Psoas muscle (tissue), 8 donors: ENCODE results near the gene IFNG-AS1. TPM values are rescaled to one million over a fixed set of nuclear protein-coding genes. Genes with fewer than 3 reads are reported as not detected.

Experiments
- ATAC-seq, 4 donors: fragments of 200-7000 bp; cut with Tn5 transposase; one replicate each; pipeline ENCODE4 v1.9.1; 2020; ENCODE audit warnings: moderate library complexity in 3 of 4, mild to moderate bottlenecking in 2 of 4
- DNase-seq, 2 donors: peaks; one replicate each; pipeline ENCODE4 v3.0.0-alpha.2; 2020
- H3K27ac ChIP-seq: fragments of 200-600 bp; one replicate; pipeline ENCODE4 v1.8.0; 2022
- H3K27me3 ChIP-seq, 3 donors: fragments of 200-600 bp in 1 of 3; one replicate each; pipeline versions ENCODE4 v1.6.1 to v1.8.0; 2013 to 2022; ENCODE audit warnings: low read length in 2 of 3, mild to moderate bottlenecking in 2 of 3, moderate library complexity in 1 of 3; ENCODE audit not compliant: insufficient read depth in 3 of 3
- H3K36me3 ChIP-seq, 2 donors: fragments of 200-600 bp in 1 of 2; one replicate each; pipeline versions ENCODE4 v1.6.1 to v1.8.0; 2013 to 2022; ENCODE audit warnings: low read depth in 1 of 2, mild to moderate bottlenecking in 1 of 2, moderate library complexity in 1 of 2; ENCODE audit not compliant: insufficient read depth in 1 of 2
- H3K4me1 ChIP-seq: fragments of 200-600 bp; one replicate; pipeline ENCODE4 v1.8.0; 2022
- H3K4me3 ChIP-seq: fragments of 200-600 bp; one replicate; pipeline ENCODE4 v1.8.0; 2022; ENCODE audit warnings: mild to moderate bottlenecking
- H3K9me3 ChIP-seq: fragments of 200-600 bp; one replicate; pipeline ENCODE4 v1.8.0; 2022
- CTCF ChIP-seq: fragments of 200-600 bp; IDR thresholded peaks from one replicate; pipeline ENCODE4 v1.8.0; 2022; ENCODE audit warnings: antibody characterized with exemption
- WGBS, 3 donors: extraction: QIAGEN DNeasy Blood & Tissue Kit; methylation state at CpG; one replicate each; pipeline versions ENCODE4 v1.1.6 to v1.1.7; 2013; 5-methylcytosine and 5-hydroxymethylcytosine counted together
- intact Hi-C, 2 donors: fragments of 100-400 bp; cut with DNase I; formaldehyde crosslinking; loops; one replicate each; pipeline versions ENCODE4 v1.11.0 to v1.14.2; 2022
- polyA plus RNA-seq, 3 donors: library from polyadenylated mRNA; stranded (reverse); fragments of 200-250 nt; gene quantifications; one replicate each; pipeline ENCODE4 v1.2.3, GENCODE V29; 2013
- total RNA-seq, 4 donors: library from RNA; stranded (reverse); fragmentation: NEBNext Ultra II Directional in 2 of 4; extraction: Animal tissue kit (Norgen Biotek cat#: 25700) in 2 of 4; gene quantifications; one replicate each; pipeline versions ENCODE4 v1.2.1 to v1.2.4, GENCODE V29; 2021 to 2023
- donor health status: healthy with polysubstance abuse.
- donor health status: DM: no; HTN: no; CAD: no; lungs with moderate emphysema.
- donor health status: Bipolar disorder and iron deficiency.
- donor health status: healthy.
- donor health status: DM: yes; HTN: yes; CAD: no.
- donor health status: DM: no; HTN: no; CAD: no.
- donor health status: DM: no; HTN: no; CAD: no.
- donor health status: DM: yes; HTN: yes; CAD: no.

IFNG-AS1 gene
- total and polyA plus RNA-seq, 7 donors: 0.08 to 0.21 TPM; not detected in 5

GRCh38 chr12:68065687-68066086 is 76.4 kb downstream of the IFNG-AS1 start:
- intact Hi-C loops: no loop called here
- DNase-seq: no peak

DNA sequence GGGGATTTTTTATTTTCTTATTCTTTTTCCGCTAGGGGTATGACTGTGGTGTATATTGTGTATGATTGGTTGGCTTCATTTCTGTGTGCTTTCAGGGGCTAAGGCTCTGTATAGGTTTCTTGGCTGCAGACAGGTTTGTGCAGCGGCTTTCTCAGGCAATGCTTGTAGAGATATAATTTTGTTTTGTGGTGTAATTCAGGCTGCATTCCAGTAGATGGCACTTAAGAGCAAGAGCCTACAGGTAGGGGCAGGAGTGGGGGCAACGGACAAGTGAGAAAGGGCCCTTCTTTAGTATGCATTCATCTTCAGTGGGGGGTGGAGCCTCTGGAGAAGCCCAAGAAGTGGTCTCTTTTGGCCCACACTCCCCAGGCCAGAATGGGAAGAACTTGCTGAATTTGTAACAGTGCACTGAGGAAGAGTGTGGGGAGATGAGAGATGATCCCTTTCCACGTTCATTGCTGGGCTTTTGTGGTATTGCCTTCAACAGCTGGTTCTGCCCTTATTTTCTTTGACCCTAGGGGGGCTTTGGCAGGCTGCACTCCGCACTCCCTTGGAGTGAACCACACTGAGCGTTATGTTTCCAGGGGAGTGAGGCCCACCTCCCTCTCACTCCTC is 78.6 kb downstream of the IFNG-AS1 start:
- 84 to 88% (median 85%) methylated on average over 6 of the region's 6 CpGs for WGBS, 3 donors
- peak; percentile 11 for TF ChIP-seq CTCF
- no peak overlapping the region for H3K4me3 ChIP-seq
- no peaks in the 10 kb centered on the region for H3K36me3 ChIP-seq
- intact Hi-C loops: no loop called here
- H3K27me3 ChIP-seq: no peaks in the 10 kb centered on the region
- no peaks in the 10 kb centered on the region for H3K4me1 ChIP-seq
- H3K27ac ChIP-seq: no peak overlapping the region
- ATAC-seq (no peak), DNase-seq (no peak)
- no peaks in the 10 kb centered on the region for H3K9me3 ChIP-seq

More at GRCh38 chr12:68065687-68066086, 76.4 kb downstream of the IFNG-AS1 start:
- TF ChIP-seq CTCF: no peak
- no peak overlapping the region for H3K4me3 ChIP-seq
- no peaks in the 10 kb centered on the region for H3K4me1 ChIP-seq
- WGBS, 3 donors: 92 to 97% (median 92%) methylated on average over 1 of the region's 1 CpG
- ATAC-seq: no peak
- no peaks in the 10 kb centered on the region for H3K9me3 ChIP-seq
- no peak overlapping the region for H3K27ac ChIP-seq
- no peaks in the 10 kb centered on the region for H3K36me3 ChIP-seq
- H3K27me3 ChIP-seq: no peaks in the 10 kb centered on the region

GRCh38 chr12:68069275-68069674 is 80.0 kb downstream of the IFNG-AS1 start:
- Histone ChIP-seq H3K4me1 (no peaks in the 10 kb centered on the region), H3K27ac (no peak overlapping the region), H3K27me3 (no peaks in the 10 kb centered on the region), H3K4me3 (no peak overlapping the region), H3K36me3 (no peaks in the 10 kb centered on the region), H3K9me3 (no peaks in the 10 kb centered on the region)
- intact Hi-C loops: no loop called here
- no peak for DNase-seq
- TF ChIP-seq CTCF: no peak
- 82 to 86% (median 86%) methylated on average over 3 of the region's 3 CpGs for WGBS, 3 donors
- no peak for ATAC-seq

Other genes with a start within 250 kb of the IFNG-AS1 start
- not detected for gene IFNG, start 170.3 kb downstream of the IFNG-AS1 start, total RNA-seq
- gene IFNG, start 170.3 kb downstream of the IFNG-AS1 start, polyA plus RNA-seq: not detected
- not detected for gene IL26, start 236.4 kb downstream of the IFNG-AS1 start, total RNA-seq
- not detected for gene IL26, start 236.4 kb downstream of the IFNG-AS1 start, polyA plus RNA-seq